ENCODE measurements around the gene LMOD3. TPM values are rescaled to one million over a fixed set of nuclear protein-coding genes. Genes with fewer than 3 reads are reported as not detected.

Gene LMOD3
- total and polyA plus RNA-seq, 9 of the 15 experiments (the other 6 are each of a cell fraction or from before 2014, with no cell fraction given) = 0.03 TPM; not detected in 8

GRCh38 chr3:69166446-69166845 lies 44.1 kb upstream of the LMOD3 start:
- H3K9me3 ChIP-seq (replicated peaks; ENCODE audit: control insufficient read depth, insufficient read depth, low read depth, low read length) = no peaks in the 10 kb centered on the region
- ATAC-seq = no peak
- no peak for DNase-seq (ENCODE audit: extremely low read depth in 1 of 4, low spot score in 3 of 4)
- no peak overlapping the region for H2AFZ ChIP-seq (ENCODE audit: low read depth, low read length)
- FAIRE-seq = no peak
- TF ChIP-seq BMI1 (IDR thresholded peaks at IDR 0.05; ENCODE audit: low read length) (no peak), ZNF778 (CRISPR knock-in tag; IDR thresholded peaks at IDR 0.05) (no peak), ZFP36 (IDR thresholded peaks at IDR 0.05; ENCODE audit: low read depth, low read length, partially characterized antibody) (no peak), SMARCC2 (IDR thresholded peaks at IDR 0.05; ENCODE audit: low read depth) (no peak), ZZZ3 (IDR thresholded peaks at IDR 0.05) (no peak), ZNF311 (CRISPR knock-in tag; IDR thresholded peaks at IDR 0.05) (no peak), DIDO1 (tag; IDR thresholded peaks at IDR 0.05; ENCODE audit: low read depth) (no peak), ZKSCAN1 (IDR thresholded peaks at IDR 0.05; ENCODE audit: low read depth, low read length) (no peak), SP1 (CRISPR knock-in tag; IDR thresholded peaks at IDR 0.05) (no peak), MNT (conservative IDR thresholded peaks at IDR 0.05) (no peak), CHD4 (IDR thresholded peaks at IDR 0.05; ENCODE audit: insufficient read depth, insufficient replicate concordance, low read depth, low read length, poor library complexity, severe bottlenecking) (no peak), CXXC5 (CRISPR knock-in tag; IDR thresholded peaks at IDR 0.05) (no peak)
- no peaks in the 10 kb centered on the region for H4K20me1 ChIP-seq (replicated peaks; ENCODE audit: control insufficient read depth, insufficient read depth, low read length)
- no peaks in the 10 kb centered on the region for H3K36me3 ChIP-seq (ENCODE audit: control insufficient read depth, insufficient read depth, low read length)
- no peak overlapping the region for H3K9ac ChIP-seq (ENCODE audit: insufficient read depth in 1 of 2, low read depth in 2 of 2, low read length in 2 of 2)
- no peaks in the 10 kb centered on the region for H3K9me1 ChIP-seq (ENCODE audit: control insufficient read depth, insufficient read depth, low read length)
- H3K4me2 ChIP-seq (ENCODE audit: insufficient read depth, low read length) = no peak overlapping the region
- intact Hi-C loops (cut with micrococcal nuclease) (no loop called here), in situ Hi-C loops (cut with MboI) (loop anchor here (10.0 to 25.0 kb wide), 3 partner anchors 258 to 771 kb away; no protein-coding TSS in a partner anchor)
- no TSS peak for BruUV-seq (replicated peaks)
- POLR2A ChIA-PET = no interaction called here
- no peaks in the 10 kb centered on the region; a peak in 1 of 5 replicates for H3K27me3 ChIP-seq (ENCODE audit: control insufficient read depth in 2 of 2, insufficient read depth in 2 of 2, low read length in 2 of 2)
- no peak overlapping the region for H3K4me3 ChIP-seq
- no peaks in the 10 kb centered on the region for H3K79me2 ChIP-seq (ENCODE audit: control insufficient read depth, insufficient read depth, low read length)
- WGBS (ENCODE audit: insufficient coverage, low coverage, missing lambda C conversion rate) = 33% methylated on average over 1 of the region's 1 CpG
- no peaks in the 10 kb centered on the region for H3K4me1 ChIP-seq (replicated peaks in 1 of 2; ENCODE audit: control insufficient read depth in 2 of 2, insufficient read depth in 2 of 2, low read length in 2 of 2)
- CTCF ChIA-PET (ENCODE audit: low intra/inter-chr PET ratio) = no interaction called here
- no peak overlapping the region for H3K27ac ChIP-seq (ENCODE audit: extremely low read depth, low read depth, low read length)

Data from K562 (cell line).